DMS53 treated with DMSO at 0.1 percent for 48 hours (cell line): Measurements from ENCODE around the gene DAAM2.

Experiments used
- DNase-seq: peaks from one replicate; lab custom pipeline; 2025; ENCODE audit not compliant: unreplicated experiment; lab: John Stamatoyannopoulos, UW

The DAAM2 gene

GRCh38 chr6:39816747-39817146, 24.6 kb downstream of the DAAM2 start:
- no peak for DNase-seq

GRCh38 chr6:39818695-39819094, 26.5 kb downstream of the DAAM2 start:
- DNase-seq = no peak

DNA sequence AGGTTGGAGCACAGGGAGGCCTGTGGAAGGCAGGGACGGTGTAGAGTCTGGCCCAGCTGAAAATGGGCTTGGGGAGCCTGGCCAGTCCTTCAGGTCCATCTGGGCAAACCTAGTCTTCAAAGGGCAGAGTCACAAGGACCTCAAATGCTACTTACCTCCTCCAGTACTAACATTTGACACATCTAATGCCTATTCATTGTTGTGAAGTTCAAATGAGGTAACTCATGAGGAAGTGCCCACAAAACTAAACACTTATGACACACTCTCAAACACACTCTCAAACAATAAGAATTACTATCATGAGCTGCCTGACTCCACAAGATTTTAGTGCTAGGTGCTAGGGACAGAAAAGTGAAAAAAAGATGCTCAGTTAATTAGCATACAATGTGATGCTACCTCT, 27.1 kb downstream of the DAAM2 start:
- no peak for DNase-seq

- no peak for DNase-seq
Observed at GRCh38 chr6:39819676-39820075, 27.5 kb downstream of the DAAM2 start.

- DNase-seq = no peak
Observed at GRCh38 chr6:39820553-39820952, 28.4 kb downstream of the DAAM2 start.

DNA sequence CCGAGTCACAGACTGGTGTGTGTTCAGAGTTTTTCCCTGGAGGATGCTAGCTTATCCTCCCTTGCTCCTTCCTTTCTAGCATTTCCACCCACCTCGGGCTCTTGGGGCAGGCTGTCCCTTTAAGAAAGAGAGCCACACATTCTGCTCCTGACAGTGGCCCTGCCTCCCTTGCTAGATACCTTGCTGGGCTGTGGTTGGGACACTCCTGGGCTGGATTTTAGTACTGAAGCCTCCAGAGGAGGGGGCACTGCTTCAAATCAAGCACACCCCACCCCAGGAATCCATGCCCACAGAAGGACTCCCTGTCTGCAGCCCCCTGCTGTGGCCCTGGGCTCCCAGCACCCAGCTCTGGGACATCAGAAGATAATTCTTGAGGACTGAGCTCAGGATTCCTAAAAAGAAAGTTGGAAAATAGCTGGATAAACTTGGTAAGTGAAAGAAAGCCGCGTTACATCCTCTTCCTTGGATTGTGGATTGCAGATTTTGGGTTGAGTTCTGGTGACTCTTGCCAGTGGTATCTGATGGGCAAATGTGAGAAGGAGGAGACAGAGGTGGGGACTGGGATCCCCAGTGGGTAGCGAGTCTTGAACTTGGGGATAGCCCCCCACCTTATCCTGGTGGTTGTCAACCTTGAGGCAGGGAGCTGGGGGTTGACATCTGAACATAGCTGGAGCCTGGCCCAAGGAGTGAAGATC, 29.0 kb downstream of the DAAM2 start:
- no peak for DNase-seq

- no peak for DNase-seq
Observed at GRCh38 chr6:39821742-39822532, 29.8 kb downstream of the DAAM2 start.

DNA sequence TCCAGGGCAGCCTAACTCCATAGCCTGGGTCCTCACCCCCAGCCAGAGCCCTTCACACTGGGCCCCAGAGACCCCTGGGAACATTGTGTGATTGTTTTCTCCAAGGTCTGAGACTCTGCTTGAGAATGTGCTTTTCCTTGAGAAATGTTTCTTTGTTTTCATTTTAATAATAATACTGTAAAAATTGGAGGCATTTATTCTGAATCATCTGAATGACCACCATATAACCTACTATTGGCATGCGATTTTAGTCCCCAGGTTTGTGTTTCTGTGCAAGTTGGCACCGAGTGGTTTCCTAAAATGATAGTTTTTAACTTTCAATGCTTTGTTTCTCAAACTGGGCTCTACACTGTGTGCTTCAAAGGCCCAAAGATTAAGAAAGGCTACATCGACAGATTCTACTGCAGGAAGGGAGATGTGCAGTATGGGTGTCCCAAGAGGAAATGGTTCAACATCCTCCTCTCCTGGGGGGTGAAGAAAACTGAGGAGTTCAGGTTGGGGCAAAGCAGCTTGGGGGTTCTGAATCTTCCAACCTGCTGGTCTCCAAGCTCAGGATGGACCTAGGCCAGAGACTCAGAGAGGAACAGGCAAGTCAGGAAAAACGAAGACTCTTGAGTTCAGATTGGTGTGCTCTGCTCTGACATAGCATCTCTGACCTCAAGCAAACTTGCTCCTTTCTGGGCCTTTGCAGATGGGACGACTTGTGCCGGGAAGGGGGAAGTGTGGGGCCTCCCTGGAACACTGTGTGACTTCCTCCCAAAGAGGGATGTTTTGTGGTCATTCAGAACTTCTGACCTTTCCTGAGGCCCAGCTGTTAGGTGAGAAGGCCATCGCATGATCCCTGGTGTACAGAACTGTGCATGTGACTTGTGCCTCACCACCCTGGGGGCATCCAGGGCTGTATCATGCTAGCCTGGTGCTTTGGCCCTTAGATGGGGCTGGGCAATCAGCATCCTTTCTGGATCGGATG, 31.0 kb downstream of the DAAM2 start:
- DNase-seq = no peak

DNA sequence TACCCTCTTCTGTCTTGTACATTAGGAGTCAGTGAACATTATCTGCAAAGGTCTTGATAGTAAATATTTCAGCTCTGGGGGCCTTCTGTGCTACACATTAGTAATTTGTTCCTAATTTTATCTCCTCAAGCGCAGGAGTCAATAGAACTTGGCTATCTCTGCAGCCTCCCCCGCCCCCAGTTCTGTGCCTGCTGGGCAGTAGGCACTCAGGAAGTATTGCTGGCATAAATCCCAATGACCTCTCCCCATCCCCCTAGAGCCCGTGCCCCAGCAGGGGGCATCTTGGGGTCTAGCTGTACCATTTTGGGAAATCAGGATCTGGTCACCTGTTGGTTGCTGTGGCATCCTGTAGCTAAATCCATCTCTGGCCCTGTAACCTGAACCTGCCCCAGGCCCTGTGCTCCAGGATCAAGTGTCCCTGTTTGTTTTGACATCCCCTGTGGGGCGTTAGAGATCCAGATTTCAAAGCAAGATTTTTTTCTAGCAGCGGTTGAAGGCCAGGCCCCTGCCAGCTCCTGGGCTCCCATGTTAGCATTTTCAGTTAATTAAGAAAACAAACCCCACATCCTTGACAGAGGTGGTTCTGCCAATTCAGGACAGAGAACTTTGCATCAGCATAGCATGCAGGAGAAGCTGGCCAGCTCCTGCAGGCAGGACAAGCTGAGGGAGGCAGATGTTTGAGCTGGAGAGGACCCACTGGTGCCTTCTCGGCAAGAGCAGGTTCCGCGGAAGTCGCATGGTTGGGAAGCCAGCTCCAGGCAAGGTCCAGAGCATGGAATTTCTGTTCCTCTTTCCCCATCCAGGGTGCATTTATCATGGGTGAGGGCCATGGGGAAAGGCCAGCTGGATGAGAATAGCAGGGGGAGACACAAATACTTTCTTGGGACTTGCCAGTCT, 32.1 kb downstream of the DAAM2 start:
- DNase-seq = no peak

GRCh38 chr6:39829331-39829730, 37.2 kb downstream of the DAAM2 start:
- DNase-seq = no peak

DNA sequence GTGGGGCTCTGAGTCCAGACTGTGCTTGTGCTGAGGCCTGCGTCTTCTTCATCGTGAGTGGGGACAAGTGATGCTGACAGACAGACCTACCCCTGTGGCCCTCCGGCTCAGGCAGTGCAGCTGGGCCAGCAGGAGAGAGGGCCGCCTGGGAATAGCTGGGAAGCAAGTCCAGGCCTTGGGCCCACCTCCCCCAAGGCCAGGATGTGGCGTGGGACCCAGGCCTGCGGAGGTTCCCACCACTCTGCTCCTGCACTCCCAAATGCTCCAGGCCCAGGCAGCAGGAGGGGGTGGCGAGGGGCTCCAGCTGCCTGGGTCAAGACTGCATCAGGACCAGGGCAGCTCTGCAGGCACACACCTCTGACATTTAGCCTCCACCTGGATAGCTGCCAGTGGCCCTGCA, 38.3 kb downstream of the DAAM2 start:
- no peak for DNase-seq

DNA sequence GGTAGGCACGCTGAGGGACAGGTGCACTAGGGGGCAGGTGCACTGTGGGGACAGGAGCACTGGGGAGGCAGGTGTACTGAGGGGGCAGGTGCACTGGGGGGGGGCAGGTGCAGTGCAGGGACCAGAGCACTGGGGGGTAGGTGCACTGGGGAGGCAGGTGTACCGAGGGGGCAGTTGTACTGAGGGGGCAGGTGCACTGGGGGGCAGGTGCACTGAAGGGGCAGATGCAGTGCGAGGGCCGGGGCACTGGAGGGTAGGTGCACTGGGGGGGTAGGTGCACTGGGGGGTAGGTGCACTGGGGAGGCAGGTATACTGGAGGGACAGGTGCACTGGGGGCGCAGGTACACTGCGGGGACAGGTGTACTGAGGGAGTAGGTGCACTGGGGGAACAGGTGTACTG, 39.5 kb downstream of the DAAM2 start:
- no peak for DNase-seq

- DNase-seq = no peak
Observed at GRCh38 chr6:39834278-39834677, 42.1 kb downstream of the DAAM2 start.

GRCh38 chr6:39834866-39835265, 42.7 kb downstream of the DAAM2 start:
- no peak for DNase-seq

DNA sequence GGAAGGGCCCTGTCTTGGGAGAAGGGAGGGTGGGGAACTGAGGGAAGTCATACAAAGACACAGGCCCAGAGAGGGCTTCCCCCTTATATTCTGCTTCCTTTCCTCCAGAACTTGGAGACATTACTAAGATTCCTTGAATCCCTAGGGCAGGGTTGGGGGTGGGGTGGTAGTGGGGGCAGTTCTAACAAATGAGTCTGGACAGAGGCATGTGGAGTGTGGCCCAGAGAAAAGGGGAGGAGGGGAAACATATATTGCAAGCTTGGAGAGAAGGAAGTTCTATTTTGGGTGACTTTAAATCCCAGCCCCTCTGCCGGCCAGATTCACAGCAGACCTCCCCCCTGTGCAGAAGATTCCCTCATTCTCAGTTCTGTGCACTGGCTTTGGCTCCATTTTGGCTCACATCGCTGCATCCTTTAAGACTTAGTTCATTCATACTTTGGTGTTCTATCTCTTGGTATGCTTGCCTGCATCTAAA, 43.7 kb downstream of the DAAM2 start:
- no peak for DNase-seq

- DNase-seq = no peak
Observed at GRCh38 chr6:39836606-39837005, 44.4 kb downstream of the DAAM2 start.

DNA sequence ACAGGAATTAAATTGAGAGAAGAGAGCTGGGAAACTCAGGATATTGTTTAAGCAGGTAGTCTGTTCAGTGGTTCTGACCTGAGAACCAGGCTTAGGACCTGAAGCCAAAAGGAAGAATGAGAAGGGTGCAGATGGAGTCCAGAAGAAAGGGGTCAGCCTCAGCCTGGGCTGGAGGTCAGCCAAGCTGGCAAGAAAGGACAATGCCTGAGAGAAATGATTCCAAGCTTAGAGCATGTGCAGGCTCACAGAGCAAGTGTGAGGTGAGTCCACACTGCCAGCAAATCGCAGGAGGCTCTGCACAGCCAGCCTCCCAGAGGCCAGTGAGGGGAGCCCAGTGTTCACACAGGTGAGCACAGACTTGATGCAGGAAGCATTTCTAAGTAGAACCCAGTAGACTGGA, 47.3 kb downstream of the DAAM2 start:
- DNase-seq = no peak

DNA sequence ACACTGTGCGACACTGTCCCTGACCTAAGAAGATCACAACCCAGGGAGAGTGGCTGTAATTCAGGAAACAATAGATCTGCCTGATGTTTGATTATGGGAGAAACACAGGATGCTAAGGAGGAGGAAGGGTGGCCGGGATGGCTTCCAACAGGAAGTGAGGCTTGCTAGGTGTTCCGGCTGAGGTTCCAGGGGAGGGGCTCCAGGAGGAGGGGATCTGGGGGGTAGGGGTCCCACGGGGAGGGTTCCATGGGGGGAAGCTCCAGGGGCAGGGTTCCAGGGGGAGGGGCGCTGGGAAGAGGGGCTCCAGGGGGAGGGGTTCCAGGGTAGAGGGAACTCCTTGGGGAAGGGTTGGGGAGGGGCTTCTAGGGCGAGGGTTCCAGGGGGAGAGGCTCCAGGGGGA, 48.6 kb downstream of the DAAM2 start:
- no peak for DNase-seq

- DNase-seq = no peak
Observed at GRCh38 chr6:39841291-39841690, 49.1 kb downstream of the DAAM2 start.

GRCh38 chr6:39841923-39842322, 49.7 kb downstream of the DAAM2 start:
- no peak for DNase-seq
